Fibroblast of skin of left quadriceps (primary cell): Measurements from ENCODE around the gene SORL1-AS1.
"Not testable (repeated sequence)": the region's sequence is repeated elsewhere in the genome, so short reads cannot be mapped to it uniquely, and the experiment has no call there.

Source experiments
- DNase-seq, 2 experiments: peaks; one replicate each; pipeline ENCODE4 v3.0.0-alpha.2; 2013; ENCODE audit warnings: low read depth in 2 of 2

SORL1-AS1 gene

DNA sequence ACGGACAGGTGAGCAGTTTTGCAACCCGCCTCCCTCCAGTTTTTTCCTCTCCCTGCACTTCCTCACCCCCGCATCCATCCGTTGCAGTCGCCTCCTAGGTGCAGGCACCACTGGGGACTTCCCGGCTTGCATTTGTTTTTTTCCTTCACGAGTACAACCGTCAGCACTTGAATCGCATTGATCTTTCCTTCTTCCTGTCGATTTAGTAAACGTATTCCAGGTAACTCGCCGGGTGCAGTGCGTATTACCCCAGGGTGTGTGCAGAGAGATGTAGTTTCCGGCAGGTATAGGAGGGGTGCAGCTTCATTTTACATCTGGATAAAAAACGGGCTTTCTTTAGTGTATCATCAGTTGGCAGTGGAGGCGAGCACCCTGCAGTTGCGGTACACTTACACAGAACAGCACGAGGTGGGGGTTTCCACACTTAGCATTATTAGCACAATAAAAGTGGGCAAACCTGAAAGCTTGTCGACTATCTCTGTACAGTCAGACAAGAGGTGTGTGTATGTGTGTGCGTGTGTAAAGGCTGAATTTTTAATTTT lies at the start of gene SORL1-AS1:
Gene SORL1-AS1 (minus strand): TSS at position 359 of the 542 bp plus-strand sequence.
- no peak for DNase-seq

DNA sequence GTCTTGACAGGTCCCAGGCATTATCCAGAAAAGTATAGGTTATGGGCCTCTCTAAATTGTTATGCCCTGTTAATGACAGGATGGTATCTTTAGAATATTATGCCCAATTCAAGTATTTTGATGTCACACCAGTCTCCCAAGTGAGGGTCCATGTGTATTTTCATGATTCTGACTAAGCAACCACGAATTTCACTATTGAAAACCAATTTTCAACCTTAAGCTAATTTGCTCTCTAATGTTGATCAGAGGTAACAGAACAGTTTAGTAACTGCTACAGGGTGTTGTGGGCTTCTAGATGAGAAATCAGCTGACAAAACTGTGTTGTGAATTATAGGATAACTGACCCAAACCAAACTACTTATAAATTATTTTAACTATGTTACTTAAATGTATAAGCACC lies 48.0 kb upstream of the SORL1-AS1 start:
- DNase-seq = no peak

DNA sequence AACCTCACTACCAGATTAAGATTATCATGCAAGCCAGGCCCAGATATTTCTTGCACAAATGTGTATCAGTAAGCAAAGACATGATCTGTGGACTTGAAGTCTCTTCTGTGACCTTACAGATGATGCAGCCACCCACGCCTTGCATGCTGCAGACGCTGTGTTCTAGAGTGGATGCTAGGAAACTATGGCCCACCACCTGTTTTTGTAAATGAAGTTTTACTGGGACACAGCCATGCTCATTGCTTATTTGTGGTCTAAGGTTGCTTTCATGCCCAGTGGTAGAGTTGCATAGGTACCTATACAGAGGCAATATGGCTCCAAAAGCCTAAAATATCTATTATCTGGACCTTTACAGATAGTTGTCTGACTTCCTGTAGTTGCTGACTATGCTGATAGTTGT lies 47.5 kb upstream of the SORL1-AS1 start:
- DNase-seq = no peak

DNA sequence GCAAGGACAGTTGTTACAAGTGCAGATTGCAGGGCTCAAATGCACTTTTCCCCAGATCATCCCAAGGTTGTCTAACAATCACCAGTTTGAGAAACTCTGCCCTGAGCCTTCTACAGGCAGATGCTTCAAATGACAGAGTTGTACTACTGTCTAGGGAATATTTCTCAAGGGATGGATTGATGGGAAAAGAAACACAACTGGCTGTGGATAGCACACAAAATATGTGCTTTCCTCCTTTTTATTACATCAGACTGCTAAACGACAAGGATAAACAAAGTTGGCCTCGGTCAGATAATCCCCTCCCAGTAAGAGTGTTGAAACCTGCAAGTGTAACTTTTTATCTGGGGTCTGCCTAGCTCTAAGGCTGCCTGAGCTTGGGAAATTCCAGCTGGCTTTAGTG lies 46.6 kb upstream of the SORL1-AS1 start:
- DNase-seq = no peak

DNA sequence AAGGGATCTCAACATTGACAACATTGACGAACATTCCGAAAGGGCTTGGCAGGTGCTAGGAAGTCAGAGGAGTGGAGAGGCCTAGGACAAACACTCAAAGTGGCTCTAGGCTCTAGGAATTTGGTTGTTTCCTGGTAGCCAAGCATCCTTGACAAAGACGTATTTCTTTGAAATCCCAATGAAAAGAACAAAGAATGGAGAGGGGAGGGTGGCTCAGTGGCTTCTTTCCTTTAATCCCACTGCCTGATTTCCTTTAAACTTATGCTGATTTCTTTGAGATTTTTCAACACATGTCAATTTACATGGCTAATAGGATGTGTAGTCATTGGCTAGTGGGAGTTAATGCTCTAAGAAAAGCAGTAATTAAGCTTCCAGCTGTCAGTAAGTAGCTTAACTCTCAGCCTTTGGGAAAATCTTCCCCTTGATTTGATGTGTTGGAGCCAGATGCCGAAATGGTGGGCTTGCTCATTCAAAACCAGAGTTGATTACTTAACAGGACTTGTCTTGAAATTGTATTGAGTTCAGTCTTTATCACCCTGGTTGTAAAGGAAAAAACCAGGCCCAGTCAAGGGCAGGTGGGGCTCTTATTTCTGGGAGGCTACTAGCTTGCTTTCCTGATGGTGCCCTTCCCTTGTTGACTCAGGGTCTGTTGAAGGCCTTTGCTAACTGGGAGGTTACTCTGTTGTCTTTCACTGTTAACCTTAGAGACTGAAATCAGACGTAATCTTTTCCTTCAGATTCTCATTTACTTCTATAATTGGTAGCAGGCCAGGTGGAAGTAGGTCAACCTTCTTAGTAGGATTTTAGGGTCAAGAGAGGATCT lies 44.6 kb upstream of the SORL1-AS1 start:
- DNase-seq = no peak

DNA sequence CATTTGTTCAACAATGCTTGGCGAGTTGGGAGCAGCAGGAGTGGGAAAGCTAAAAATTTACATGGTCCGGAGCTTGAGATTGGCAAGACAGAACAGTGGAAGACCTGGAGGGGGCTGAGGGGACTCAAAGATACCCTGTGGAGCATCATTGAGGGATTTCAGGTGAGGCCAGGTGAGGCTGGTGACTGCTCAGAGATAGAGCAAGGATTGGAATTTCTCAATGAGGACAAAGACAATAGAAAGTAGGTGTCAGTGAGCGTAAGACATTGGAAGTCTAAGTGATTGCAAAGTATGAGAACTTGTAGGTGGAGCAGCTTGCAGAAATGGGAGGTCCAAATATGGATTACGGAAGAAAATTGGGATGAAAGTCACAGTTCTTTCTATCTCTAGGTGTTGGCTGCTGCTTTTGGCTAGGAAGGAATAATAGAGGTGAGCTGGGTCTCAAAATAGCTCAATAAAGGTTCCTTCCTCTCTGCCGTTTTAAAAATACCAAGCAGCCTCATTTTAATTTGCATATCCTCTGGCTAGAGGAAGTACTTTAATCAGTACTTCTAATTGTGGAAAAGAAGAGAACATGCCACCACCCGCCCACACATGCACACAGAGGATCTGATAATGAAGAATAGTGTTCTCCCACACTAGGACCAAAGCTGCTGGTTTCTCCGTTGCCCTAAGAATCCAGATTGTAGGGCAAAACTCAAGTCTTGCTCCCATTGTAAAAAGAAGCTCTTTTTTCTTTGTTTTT lies 41.8 kb upstream of the SORL1-AS1 start:
- no peak for DNase-seq

DNA sequence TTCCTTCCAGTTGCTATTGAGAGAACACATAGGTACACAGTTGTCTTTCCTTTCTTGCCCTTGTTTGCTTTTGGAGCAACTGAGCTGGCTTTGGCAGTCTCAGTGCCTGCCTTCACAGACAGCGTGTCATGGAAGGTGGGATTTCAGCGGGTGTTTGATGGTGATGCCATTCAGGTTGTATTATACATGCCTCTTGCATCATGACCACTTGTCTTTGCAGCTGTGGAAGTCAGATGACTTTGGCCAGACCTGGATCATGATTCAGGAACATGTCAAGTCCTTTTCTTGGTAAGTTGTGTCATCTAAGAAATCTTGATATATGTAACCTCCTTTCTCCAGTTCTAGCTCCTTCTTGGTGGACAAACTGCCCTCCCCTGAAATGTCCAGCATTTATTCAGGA lies 37.1 kb upstream of the SORL1-AS1 start:
- no peak for DNase-seq

DNA sequence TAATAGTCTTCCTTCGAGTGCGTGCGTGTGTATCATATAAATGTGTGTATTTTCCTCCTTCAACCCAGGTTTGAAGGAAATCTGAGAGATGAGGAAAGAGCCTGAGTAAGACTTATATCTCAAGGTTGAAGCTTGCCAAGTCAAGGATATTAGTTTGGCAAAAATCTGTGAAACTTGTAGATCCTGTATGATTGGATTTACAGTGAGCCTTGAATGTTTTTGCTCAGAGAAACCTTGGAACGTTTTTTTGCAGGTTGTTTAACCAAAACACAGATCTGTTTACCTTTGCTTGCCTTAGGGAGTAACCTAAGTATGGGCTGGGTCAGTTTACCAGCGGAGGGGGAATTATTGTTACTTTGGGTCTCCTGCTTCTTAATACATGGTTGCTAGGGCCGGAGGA lies 35.9 kb upstream of the SORL1-AS1 start:
- no peak for DNase-seq

DNA sequence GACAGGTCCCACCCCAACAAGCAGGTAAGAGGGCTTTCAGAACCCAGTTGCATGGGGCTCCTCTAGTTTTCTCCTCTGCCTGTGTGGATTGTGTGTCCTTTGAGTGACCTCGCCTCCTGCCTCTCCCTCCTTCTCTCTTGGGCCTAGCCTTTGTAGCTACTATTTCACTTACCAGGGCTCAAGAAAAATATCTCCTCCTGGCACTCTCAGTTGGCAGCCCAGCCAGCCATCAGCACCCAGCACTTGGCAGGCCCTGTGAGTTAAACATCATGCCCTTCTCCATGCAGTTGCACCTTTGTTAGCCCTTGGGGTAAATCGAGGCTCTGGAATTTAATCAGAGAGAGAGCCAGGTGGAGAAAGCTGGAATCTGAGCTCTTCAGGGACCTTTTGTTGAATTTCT lies 35.4 kb upstream of the SORL1-AS1 start:
- no peak for DNase-seq

DNA sequence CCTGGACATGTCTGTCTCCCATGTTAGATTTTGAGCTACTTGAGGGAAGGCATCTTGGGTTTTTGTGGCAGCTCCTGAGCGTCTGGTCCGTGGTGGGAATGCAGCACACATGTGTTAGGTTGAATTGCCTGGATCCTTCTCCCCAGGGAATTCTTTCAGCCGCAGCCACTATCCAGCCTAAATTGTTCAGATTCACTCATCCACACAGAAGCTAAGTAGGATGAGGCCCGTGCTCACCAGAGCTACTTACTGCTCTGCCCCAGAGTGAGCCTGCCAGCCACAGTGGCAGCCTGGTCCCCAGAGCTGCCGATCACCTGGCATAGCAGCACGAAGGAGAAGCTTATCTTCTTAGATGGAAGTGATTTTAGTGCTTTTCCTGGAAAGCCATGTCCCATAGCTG lies 34.4 kb upstream of the SORL1-AS1 start:
- DNase-seq = peak in 1 of 2 experiments; percentile 11

DNA sequence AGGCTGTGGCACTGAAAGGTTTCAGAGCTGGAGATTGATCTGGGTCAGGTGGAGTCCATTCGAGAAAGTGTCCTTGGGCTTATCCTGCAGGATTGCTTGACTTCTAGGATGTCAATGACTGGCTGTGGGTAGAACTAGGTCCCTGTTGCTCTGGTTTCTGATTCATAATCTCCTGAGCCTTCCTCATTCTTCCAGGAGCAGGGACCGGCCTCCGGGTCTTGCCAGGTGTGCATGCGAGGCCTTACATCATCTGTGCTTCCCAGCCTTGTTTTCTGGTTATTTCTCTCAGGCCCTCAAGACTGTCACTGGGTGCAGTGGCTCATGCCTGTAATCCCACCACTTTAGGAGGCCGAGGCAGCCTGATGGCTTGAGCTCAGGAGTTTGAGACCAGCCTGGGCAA lies 33.3 kb upstream of the SORL1-AS1 start:
- DNase-seq = no peak

DNA sequence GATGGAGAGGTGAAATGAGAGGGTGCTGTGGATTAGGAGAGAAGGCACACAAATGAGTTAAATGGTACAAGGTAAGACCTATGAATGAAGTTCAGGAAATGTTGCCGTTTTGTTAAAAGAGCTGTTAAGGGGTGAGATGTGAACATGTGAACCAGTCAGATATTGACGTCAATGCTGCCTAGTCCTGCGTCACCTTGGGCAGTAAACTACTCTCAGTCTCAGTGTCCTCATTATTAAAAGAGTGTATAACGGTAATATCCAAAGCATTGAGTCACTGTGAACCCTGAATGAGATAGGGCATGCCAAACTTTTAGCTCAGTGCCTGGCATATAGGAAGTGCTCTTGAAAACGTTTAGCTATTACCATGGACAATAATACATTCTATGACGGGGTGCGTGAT lies 32.4 kb upstream of the SORL1-AS1 start:
- DNase-seq = no peak

DNA sequence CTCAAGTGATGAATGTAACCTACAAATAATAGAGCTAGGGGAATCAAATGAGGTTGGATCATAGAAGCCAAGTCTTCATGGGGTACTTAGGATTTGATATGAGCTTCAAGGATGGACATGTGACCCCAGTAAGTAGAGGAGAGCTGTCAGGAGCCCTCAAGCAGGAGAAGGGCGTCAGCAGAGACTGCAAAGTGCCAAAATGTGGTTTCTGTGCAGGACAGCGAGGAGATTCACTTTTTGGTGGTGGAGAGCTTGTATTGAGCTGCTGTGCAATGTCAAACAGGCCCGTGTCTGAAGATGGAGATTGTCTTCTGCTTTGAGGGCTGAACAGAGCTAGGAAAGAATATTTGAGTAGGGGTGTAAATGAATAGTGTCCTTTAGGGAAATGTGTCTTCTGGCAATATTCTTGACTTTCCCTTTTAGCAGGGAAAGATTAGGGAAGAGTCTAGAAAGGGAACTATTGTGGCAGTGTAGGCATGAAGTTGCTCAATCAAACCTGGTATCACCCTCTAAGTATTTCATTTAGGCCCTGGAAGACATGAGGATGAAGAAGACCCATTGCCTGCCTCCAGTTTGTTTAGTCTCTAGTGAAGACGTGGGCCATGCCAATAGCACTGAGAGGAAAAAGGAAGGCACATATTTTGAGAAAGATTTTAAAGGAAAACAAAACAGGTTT lies 31.2 kb upstream of the SORL1-AS1 start:
- no peak for DNase-seq

DNA sequence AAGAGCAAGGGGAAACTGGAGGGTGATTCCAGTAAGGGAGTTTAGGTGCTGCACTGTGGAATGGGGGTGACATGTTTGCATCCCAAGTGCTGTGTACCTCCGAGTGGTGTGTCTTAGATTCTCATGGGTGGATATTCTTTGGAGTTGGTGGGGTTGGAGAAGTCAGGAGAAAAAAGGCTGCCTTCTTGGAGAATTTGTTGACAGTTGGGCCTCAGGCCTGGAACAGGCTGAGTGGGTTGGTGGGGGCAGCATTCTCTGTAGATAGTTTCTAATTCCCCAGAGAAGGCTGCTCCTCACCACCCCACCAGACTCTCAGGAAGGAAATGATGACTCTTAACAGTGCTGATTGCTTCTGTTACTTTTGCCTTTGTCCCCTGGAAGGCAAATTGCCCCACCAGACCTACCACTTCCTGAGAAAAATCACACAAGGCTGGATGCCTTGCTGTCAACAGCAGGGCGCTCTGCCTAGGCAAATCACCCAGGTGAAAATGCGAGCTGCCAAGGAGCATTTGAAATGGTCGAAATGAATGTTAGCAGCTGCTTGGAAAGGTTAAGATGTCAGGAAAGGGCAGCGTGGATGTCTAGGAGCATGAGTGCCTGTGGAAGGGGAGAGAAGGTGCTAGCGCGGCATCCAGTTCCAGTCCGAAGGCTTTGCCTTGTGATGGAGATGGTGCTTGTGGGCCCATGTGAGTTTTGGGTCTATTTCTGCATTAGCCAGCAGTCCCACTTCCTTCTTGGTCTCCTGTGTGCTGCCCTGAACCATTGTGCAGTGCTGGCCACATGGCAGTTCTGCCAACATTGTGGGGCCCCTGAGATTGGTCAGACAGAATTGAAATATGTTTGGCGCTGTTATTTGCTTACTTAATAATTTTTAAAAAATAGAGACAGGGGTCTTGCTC lies 29.7 kb upstream of the SORL1-AS1 start:
- DNase-seq = peak in 1 of 2 experiments; percentile 7

DNA sequence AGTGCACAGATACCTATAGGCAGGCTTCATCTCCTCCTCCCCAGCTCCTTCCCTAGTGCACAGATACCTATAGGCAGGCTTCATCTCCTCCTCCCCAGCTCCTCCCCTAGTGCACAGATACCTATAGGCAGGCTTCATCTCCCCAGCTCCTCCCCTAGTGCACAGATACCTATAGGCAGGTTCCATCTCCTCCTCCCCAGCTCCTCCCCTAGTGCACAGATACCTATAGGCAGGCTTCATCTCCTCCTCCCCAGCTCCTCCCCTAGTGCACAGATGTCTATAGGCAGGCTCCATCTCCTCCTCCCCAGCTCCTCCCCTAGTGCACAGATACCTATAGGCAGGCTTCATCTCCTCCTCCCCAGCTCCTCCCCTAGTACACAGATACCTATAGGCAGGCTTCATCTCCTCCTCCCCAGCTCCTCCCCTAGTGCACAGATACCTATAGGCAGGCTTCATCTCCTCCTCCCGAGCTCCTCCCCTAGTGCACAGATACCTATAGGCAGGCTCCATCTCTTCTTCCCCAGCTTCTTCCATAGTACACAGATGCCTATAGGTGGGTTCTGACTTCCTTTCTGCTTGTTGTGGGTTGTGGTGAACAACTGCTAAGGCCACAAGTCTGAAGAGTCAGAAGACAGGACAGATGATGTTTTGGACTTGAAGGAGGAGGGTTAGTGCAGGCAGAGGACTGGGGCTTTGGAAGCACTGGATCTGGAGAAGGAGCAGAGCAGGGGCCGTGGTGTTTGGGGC lies 28.9 kb upstream of the SORL1-AS1 start:
- DNase-seq = not testable (repeated sequence)

DNA sequence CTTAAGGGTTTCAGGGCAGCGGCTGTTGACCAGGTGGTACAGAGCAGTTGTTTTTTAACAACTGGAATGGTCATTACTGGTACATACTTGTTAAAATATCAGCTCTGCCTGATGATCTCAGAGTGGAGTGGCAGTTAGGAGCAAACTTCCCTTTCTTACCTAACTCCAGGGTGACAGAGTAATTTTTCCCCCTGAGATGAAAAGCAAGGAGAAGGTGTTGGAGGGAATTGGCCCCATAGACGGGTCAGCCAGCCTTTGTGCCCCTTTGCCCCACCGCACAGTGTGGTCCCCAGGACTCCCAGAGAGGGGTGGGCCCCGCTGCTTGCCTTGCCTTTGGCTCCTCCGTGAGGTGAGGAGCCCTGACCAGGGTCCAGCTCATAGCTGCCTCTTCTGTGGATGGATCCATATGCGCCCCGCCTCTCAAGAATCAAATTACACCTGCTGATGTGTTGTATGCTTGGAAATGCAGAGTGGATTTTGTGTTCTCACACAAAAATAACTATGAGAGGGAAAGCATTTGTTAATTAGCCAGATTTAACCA lies 27.0 kb upstream of the SORL1-AS1 start:
- DNase-seq = no peak

DNA sequence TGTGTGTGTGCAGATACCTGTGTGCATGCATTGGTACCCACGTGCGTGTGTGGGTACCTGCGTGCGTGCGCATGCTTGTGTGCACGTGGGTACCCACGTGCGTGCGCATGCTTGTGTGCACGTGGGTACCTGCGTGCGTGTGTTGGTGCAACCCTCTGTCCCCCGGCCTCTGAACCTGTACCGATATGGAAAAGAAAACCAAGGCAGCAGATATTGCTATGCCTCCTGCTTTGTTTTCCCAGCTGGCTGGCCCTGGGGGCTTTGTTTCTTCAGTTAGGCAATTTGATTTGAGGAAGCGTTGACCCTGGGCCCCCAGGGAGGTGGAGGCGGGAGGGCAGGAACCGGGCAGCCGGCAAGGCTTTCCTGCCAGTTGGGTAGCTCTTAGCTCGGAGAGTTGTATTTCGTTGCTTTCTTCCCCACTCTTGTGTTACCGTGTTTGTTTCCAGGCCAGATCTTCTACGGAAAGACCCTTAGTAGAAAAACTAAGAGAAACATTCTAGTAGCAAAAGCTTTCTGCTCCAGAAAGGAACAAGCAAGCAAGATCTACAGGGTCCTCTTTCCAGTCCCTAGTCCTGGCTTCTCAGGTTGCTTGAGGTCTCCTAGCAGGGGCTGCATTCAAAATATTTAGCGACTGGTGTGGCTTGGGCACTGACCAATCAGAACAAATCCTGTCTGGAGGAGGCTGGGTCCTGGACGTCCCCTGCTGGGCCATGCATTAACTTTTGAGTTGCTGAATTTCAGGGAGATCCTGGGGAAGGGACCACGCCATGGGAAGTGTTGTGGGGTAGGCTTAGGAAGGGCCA lies 26.3 kb upstream of the SORL1-AS1 start:
- no peak for DNase-seq

DNA sequence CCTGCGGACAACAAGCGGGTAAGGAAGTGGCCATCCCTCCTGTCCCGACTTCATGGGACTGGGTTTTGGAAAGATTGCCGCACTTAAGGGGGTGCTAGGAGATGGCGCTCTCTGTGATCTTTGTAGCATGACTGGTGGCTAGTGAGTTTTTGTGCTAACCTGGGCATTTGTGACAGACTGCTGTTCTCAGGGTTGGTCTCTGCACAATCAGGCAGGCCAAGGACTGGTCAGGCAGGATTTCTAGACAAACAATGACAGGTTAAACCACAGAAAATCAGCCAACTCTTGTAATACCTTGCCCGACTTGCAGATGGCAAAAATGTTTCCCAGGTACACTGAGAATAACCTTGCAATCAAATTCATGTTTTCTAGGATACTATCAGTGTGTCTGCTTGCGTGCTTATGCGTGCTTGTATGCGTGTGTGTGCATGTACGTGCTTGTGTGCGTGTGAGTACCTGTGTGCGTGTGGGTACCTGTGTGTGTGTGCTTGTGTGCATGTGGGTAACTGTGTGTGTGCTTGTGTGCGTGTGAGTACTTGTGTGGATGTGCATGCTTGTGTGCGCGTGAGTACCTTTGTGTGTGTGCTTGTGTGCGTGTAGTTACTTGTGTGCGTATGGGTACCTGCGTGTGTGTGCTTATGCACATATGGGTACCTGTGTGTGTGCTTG lies 25.6 kb upstream of the SORL1-AS1 start:
- DNase-seq = no peak
